Tibial nerve (tissue), 4 donors: Measurements from ENCODE around the gene PPM1L. TPM values are rescaled to one million over a fixed set of nuclear protein-coding genes. Genes with fewer than 3 reads are reported as not detected.

Experiments
- DNase-seq, 2 donors: peaks; one replicate each; pipeline ENCODE4 v3.0.0-alpha.2; 2019; ENCODE audit warnings: low spot score in 2 of 2
- H3K27ac ChIP-seq, 4 donors: fragments of 200-600 bp; sonication (generic) in 3 of 4; one replicate each; pipeline ENCODE4 v1.5.1; 2017 to 2019; ENCODE audit warnings: mild to moderate bottlenecking in 1 of 4
- H3K27me3 ChIP-seq, 2 donors: fragments of 200-600 bp; sonication (generic) in 1 of 2; one replicate each; pipeline versions ENCODE4 v1.5.1 to v1.6.0; 2017 to 2019
- H3K36me3 ChIP-seq, 3 donors: fragments of 200-600 bp; sonication (generic); one replicate each; pipeline ENCODE4 v1.5.1; 2018 to 2019
- H3K4me1 ChIP-seq, 4 donors: fragments of 200-600 bp; sonication (generic) in 3 of 4; one replicate each; pipeline ENCODE4 v1.5.1; 2017 to 2019
- H3K4me3 ChIP-seq, 4 donors: fragments of 200-600 bp; sonication (generic) in 3 of 4; one replicate each; pipeline ENCODE4 v1.5.1; 2017 to 2019; ENCODE audit warnings: mild to moderate bottlenecking in 1 of 4, moderate library complexity in 1 of 4
- H3K9me3 ChIP-seq, 4 donors: fragments of 200-600 bp; sonication (generic) in 3 of 4; one replicate each; pipeline ENCODE4 v1.5.1; 2017 to 2019
- CTCF ChIP-seq, 5 experiments: fragments of 200-600 bp in 3 of 5; fragments of 450-650 bp in 2 of 5; sonication (generic) in 3 of 5; IDR thresholded peaks; one replicate each; pipeline ENCODE4 v1.5.1; 2016 to 2019; ENCODE audit warnings: antibody characterized with exemption in 5 of 5, mild to moderate bottlenecking in 3 of 5, moderate library complexity in 2 of 5
- EP300 ChIP-seq, 2 donors: sonication (generic); formaldehyde crosslinking; IDR thresholded peaks; one replicate each; pipeline ENCODE4 v1.6.1; 2017; ENCODE audit warnings: antibody characterized with exemption in 2 of 2, mild to moderate bottlenecking in 1 of 2
- POLR2A ChIP-seq, 2 donors: fragments of 450-650 bp; IDR thresholded peaks; one replicate each; pipeline ENCODE4 v1.6.1; 2017; ENCODE audit warnings: antibody characterized with exemption in 2 of 2, mild to moderate bottlenecking in 2 of 2, moderate library complexity in 2 of 2
- WGBS, 2 donors: methylation state at CpG; one replicate each; pipeline ENCODE4 v1.1.5; 2018; 5-methylcytosine and 5-hydroxymethylcytosine counted together
- total RNA-seq, 4 donors: library from RNA; depleted of rRNA; stranded (reverse); fragments of >200 nt; gene quantifications; one replicate each; pipeline ENCODE4 v1.1.0, GENCODE V29; 2016

PPM1L gene
- total RNA-seq, 4 donors from 2014 or later, result 13.2 to 41.0 (median 24.3) TPM

GRCh38 chr3:160804762-160805161 lies 48.7 kb downstream of the PPM1L start:
- Histone ChIP-seq H3K4me1 (peaks cover 0 to 28% (median 4%) of the 10 kb centered on the region in 4 donors), H3K27ac (no peak overlapping the region)
- DNase-seq, result no peak

GRCh38 chr3:160806094-160806493 lies 50.1 kb downstream of the PPM1L start:
- H3K9me3 ChIP-seq, result no peaks in the 10 kb centered on the region
- no peaks in the 10 kb centered on the region for H3K27me3 ChIP-seq
- H3K27ac ChIP-seq, result no peak overlapping the region
- H3K4me1 ChIP-seq, result peaks cover 0 to 41% (median 6%) of the 10 kb centered on the region in 4 donors
- H3K36me3 ChIP-seq, result no peaks in the 10 kb centered on the region
- TF ChIP-seq EP300 (IDR thresholded peaks at IDR 0.05) (no peak), CTCF (IDR thresholded peaks at IDR 0.05) (no peak), POLR2A (IDR thresholded peaks at IDR 0.05) (no peak)
- DNase-seq, result no peak
- no peak overlapping the region for H3K4me3 ChIP-seq

More at GRCh38 chr3:160804762-160805161, 48.7 kb downstream of the PPM1L start:
- Histone ChIP-seq H3K36me3 (no peaks in the 10 kb centered on the region), H3K9me3 (no peaks in the 10 kb centered on the region), H3K4me3 (no peak overlapping the region), H3K27me3 (no peaks in the 10 kb centered on the region)
- TF ChIP-seq EP300 (IDR thresholded peaks at IDR 0.05) (no peak), POLR2A (IDR thresholded peaks at IDR 0.05) (no peak), CTCF (IDR thresholded peaks at IDR 0.05) (no peak)
- WGBS, 2 donors, result 0 to 10% methylated on average over 1 of the region's 1 CpG

GRCh38 chr3:160806686-160807085 lies 50.7 kb downstream of the PPM1L start:
- H3K4me1 ChIP-seq, result peaks cover 0 to 45% (median 6%) of the 10 kb centered on the region in 4 donors
- H3K36me3 ChIP-seq, result no peaks in the 10 kb centered on the region
- no peaks in the 10 kb centered on the region for H3K27me3 ChIP-seq
- H3K4me3 ChIP-seq, result no peak overlapping the region
- DNase-seq, result no peak
- H3K9me3 ChIP-seq, result no peaks in the 10 kb centered on the region
- TF ChIP-seq CTCF (IDR thresholded peaks at IDR 0.05), result no peak
- no peak for TF ChIP-seq EP300 (IDR thresholded peaks at IDR 0.05)
- no peak for TF ChIP-seq POLR2A (IDR thresholded peaks at IDR 0.05)
- 84 to 86% methylated on average over 3 of the region's 3 CpGs for WGBS, 2 donors
- H3K27ac ChIP-seq, result no peak overlapping the region

GRCh38 chr3:160808838-160809237 lies 52.8 kb downstream of the PPM1L start:
- no peak for TF ChIP-seq EP300 (IDR thresholded peaks at IDR 0.05)
- no peak for TF ChIP-seq CTCF (IDR thresholded peaks at IDR 0.05)
- no peak for TF ChIP-seq POLR2A (IDR thresholded peaks at IDR 0.05)

GRCh38 chr3:160809453-160809852 lies 53.4 kb downstream of the PPM1L start:
- peaks cover 0 to 39% (median 4%) of the 10 kb centered on the region in 4 donors for H3K4me1 ChIP-seq
- H3K27me3 ChIP-seq, result no peaks in the 10 kb centered on the region
- no peaks in the 10 kb centered on the region for H3K9me3 ChIP-seq
- TF ChIP-seq POLR2A (IDR thresholded peaks at IDR 0.05) (no peak), CTCF (IDR thresholded peaks at IDR 0.05) (no peak), EP300 (IDR thresholded peaks at IDR 0.05) (no peak)
- H3K27ac ChIP-seq, result no peak overlapping the region
- WGBS, 2 donors, result 44 to 45% methylated on average over 2 of the region's 2 CpGs
- no peak for DNase-seq
- H3K36me3 ChIP-seq, result no peaks in the 10 kb centered on the region
- H3K4me3 ChIP-seq, result no peak overlapping the region

More at GRCh38 chr3:160808838-160809237, 52.8 kb downstream of the PPM1L start:
- no peak overlapping the region for H3K27ac ChIP-seq
- no peaks in the 10 kb centered on the region for H3K9me3 ChIP-seq
- no peak overlapping the region for H3K4me3 ChIP-seq
- no peaks in the 10 kb centered on the region for H3K36me3 ChIP-seq
- no peaks in the 10 kb centered on the region for H3K27me3 ChIP-seq
- DNase-seq, result no peak
- 81 to 92% methylated on average over 3 of the region's 3 CpGs for WGBS, 2 donors
- peaks cover 0 to 39% (median 4%) of the 10 kb centered on the region in 4 donors for H3K4me1 ChIP-seq
